Parathyroid adenoma (tissue), 2 donors: Measurements from ENCODE around the gene LRIG1.

Experiments used
- H2AFZ ChIP-seq: fragments of 300-600 bp; sonication (generic); one replicate; pipeline ENCODE4 v1.7.0; 2017; ENCODE audit warnings: antibody characterized with exemption, mild to moderate bottlenecking
- H3K27ac ChIP-seq: fragments of 300-600 bp; sonication (generic); one replicate; pipeline ENCODE4 v1.7.0; 2017
- H3K27me3 ChIP-seq: fragments of 300-600 bp; sonication (generic); one replicate; pipeline ENCODE4 v1.7.0; 2017; ENCODE audit warnings: low read length; ENCODE audit not compliant: control insufficient read depth, insufficient read depth
- H3K36me3 ChIP-seq: fragments of 300-600 bp; sonication (generic); one replicate; pipeline ENCODE4 v1.7.0; 2017; ENCODE audit warnings: low read length; ENCODE audit not compliant: control insufficient read depth, insufficient read depth
- H3K4me1 ChIP-seq: fragments of 300-600 bp; sonication (generic); one replicate; pipeline ENCODE4 v1.7.0; 2017; ENCODE audit warnings: control low read depth
- H3K4me2 ChIP-seq: fragments of 300-600 bp; sonication (generic); one replicate; pipeline ENCODE4 v1.7.0; 2017; ENCODE audit warnings: low read length
- H3K4me3 ChIP-seq: fragments of 300-600 bp; sonication (generic); one replicate; pipeline ENCODE4 v1.7.0; 2017; ENCODE audit warnings: low read depth, low read length
- H3K79me2 ChIP-seq: fragments of 300-600 bp; sonication (generic); one replicate; pipeline ENCODE4 v1.7.0; 2017; ENCODE audit warnings: control low read depth
- H3K9ac ChIP-seq: fragments of 300-600 bp; sonication (generic); one replicate; pipeline ENCODE4 v1.7.0; 2017; ENCODE audit warnings: mild to moderate bottlenecking
- H3K9me3 ChIP-seq: fragments of 300-600 bp; sonication (generic); one replicate; pipeline ENCODE4 v1.7.0; 2017; ENCODE audit warnings: low read length; ENCODE audit not compliant: control insufficient read depth
- TF ChIP-seq, protein P1 (sequence below): fragments of 300-600 bp; sonication (generic); IDR thresholded peaks from one replicate; pipeline ENCODE4 v1.7.0; 2017; ENCODE audit warnings: antibody characterized with exemption, mild to moderate bottlenecking
- donor health status: primary hyperparathyroidism.

The LRIG1 gene

DNA sequence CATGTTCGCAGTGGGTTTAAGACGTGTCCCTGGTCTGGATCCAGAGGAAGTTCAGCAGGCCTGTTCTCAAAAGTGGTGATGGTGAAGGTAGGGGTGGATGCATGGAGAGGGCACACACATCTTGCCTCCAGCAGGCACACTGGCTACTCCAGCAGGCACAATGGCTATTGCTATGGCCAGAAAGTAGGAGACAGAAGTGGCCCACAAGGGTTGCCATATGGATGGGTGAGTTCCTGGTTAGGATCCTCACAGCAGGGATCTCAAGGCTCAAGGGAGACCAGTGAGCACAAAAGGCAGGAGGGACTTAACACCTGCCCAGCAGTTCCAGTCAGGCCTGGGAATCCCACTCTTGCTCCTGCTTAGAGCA lies 107.9 kb downstream of the LRIG1 start:
- H3K27ac ChIP-seq: no peak overlapping the region
- H3K4me2 ChIP-seq: no peak overlapping the region
- H3K4me3 ChIP-seq: no peak overlapping the region
- no peaks in the 10 kb centered on the region for H3K4me1 ChIP-seq
- H3K36me3 ChIP-seq: no peaks in the 10 kb centered on the region
- TF ChIP-seq, protein P1, sequence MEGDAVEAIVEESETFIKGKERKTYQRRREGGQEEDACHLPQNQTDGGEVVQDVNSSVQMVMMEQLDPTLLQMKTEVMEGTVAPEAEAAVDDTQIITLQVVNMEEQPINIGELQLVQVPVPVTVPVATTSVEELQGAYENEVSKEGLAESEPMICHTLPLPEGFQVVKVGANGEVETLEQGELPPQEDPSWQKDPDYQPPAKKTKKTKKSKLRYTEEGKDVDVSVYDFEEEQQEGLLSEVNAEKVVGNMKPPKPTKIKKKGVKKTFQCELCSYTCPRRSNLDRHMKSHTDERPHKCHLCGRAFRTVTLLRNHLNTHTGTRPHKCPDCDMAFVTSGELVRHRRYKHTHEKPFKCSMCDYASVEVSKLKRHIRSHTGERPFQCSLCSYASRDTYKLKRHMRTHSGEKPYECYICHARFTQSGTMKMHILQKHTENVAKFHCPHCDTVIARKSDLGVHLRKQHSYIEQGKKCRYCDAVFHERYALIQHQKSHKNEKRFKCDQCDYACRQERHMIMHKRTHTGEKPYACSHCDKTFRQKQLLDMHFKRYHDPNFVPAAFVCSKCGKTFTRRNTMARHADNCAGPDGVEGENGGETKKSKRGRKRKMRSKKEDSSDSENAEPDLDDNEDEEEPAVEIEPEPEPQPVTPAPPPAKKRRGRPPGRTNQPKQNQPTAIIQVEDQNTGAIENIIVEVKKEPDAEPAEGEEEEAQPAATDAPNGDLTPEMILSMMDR: no peak
- H3K9me3 ChIP-seq: no peaks in the 10 kb centered on the region
- H3K9ac ChIP-seq: no peak overlapping the region
- no peaks in the 10 kb centered on the region for H3K27me3 ChIP-seq
- H2AFZ ChIP-seq: no peak overlapping the region
- H3K79me2 ChIP-seq: no peaks in the 10 kb centered on the region

DNA sequence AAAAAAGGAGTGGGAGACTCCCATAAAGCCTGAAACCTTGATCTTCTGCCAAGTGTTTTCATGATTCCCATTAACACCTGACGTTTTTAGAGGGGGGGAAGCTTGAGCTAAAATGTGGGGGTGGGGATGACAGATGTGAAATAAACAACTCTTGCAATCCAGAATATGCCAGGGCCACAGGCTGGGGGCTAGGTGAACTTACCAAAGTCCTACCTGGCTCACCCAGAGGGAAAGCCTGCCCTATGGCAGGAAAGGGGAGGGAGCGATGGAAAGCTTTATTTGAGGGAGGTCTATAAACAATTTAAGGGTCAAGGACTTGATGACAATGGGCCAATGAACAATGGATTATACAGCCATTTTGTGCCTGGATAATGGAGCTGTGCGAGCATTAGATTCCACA lies 108.3 kb downstream of the LRIG1 start:
- Histone ChIP-seq H3K4me3 (no peak overlapping the region), H3K9me3 (no peaks in the 10 kb centered on the region), H2AFZ (no peak overlapping the region), H3K27me3 (no peaks in the 10 kb centered on the region), H3K9ac (no peak overlapping the region), H3K4me2 (no peak overlapping the region), H3K79me2 (no peaks in the 10 kb centered on the region), H3K36me3 (no peaks in the 10 kb centered on the region), H3K27ac (no peak overlapping the region), H3K4me1 (no peaks in the 10 kb centered on the region)
- TF ChIP-seq, protein P1: no peak

DNA sequence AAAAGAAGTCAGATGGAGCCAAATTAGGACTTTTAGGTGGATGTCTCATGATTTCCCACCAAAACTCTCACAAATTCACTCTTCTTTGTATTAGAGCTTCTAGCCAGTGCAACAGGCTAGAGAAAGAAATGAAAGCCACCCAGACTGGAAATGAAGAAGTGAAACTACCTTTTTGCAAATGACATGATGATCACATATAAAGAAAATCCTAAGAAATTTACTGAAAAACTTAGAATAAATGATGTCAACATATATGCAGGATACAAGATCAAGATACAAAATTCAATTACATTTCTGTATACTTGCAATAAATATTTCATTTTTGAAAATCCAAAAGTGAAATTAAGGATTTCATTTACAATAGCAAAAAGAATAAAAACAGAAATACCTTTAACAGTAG lies 110.8 kb downstream of the LRIG1 start:
- Histone ChIP-seq H3K27ac (no peak overlapping the region), H3K9ac (no peak overlapping the region), H3K4me1 (no peaks in the 10 kb centered on the region), H3K79me2 (no peaks in the 10 kb centered on the region), H3K36me3 (no peaks in the 10 kb centered on the region), H3K27me3 (no peaks in the 10 kb centered on the region), H2AFZ (no peak overlapping the region), H3K9me3 (no peaks in the 10 kb centered on the region), H3K4me2 (no peak overlapping the region), H3K4me3 (no peak overlapping the region)
- TF ChIP-seq, protein P1: no peak

DNA sequence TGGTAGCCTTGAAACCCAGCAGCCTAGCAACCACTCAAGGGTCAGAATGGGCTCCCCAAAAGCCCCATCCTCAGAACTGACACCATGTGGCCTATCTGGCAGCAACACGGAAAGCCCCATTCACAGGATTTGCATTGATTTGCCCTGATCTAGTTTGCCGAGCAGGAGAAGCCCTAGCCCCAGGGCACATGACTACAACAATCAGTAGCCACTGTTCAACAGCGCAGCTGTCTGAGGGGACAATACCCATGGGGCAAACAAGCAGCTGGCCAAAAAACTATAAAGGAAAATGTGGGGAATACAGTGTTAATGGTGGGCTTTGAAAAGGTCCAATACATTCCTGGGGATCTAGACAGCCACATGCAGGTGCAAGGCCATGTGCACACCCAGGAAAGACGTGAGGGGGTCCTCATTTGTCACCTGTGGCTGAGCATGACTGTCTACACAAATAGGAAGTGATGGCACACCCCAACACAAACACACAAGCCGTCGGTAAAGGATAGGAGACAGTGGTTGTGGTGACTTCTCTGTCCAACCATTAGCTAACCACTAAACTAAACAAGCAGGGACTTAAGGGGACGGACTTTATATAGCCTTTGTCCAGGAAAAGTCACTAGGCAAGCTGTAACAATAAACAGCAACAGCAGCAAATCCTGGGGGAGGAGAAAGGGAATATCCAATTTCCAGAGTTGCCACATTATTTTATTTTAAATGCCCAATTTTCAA lies 113.7 kb downstream of the LRIG1 start:
- H3K4me2 ChIP-seq: no peak overlapping the region
- H3K27ac ChIP-seq: no peak overlapping the region
- no peaks in the 10 kb centered on the region for H3K9me3 ChIP-seq
- H3K4me3 ChIP-seq: no peak overlapping the region
- no peaks in the 10 kb centered on the region for H3K36me3 ChIP-seq
- no peak overlapping the region for H2AFZ ChIP-seq
- TF ChIP-seq, protein P1: no peak
- H3K27me3 ChIP-seq: no peaks in the 10 kb centered on the region
- no peaks in the 10 kb centered on the region for H3K4me1 ChIP-seq
- no peaks in the 10 kb centered on the region for H3K79me2 ChIP-seq
- no peak overlapping the region for H3K9ac ChIP-seq
